OCI-LY7 (cell line): ENCODE data around the gene DSCAM. TPM values are rescaled to one million over a fixed set of nuclear protein-coding genes. Genes with fewer than 3 reads are reported as not detected.

Experiments
- BruUV-seq: library from RNA; stranded (reverse); fragments of 400-500 nt; replicated peaks from 2 replicates; lab custom pipeline; 2021; lab: Mats Ljungman, UMichigan
- CTCF ChIA-PET: fragments of 300-600 bp; sonication (Branson Sonifier 250); formaldehyde crosslinking; loops from one replicate; lab custom pipeline; 2022; ENCODE audit warnings: antibody characterized with exemption; ENCODE audit not compliant: unreplicated experiment; lab: Charles Lee
- POLR2A ChIA-PET: fragments of 300-600 bp; sonication (Branson Sonifier 250); formaldehyde crosslinking; loops from one replicate; lab custom pipeline; 2022; ENCODE audit warnings: antibody characterized with exemption; lab: Charles Lee
- DNase-seq: peaks from one replicate; pipeline ENCODE4 v3.0.0-alpha.2; 2015; ENCODE audit warnings: low spot score
- H2AFZ ChIP-seq: fragments of 200-600 bp; sonication (generic), shearing (Covaris generic); 2 replicates; pipeline ENCODE4 v1.6.1; 2014; ENCODE audit warnings: mild to moderate bottlenecking, antibody characterized with exemption, low read length, moderate library complexity
- H3K27ac ChIP-seq: fragments of 200-600 bp; sonication (generic); 2 replicates; pipeline ENCODE4 v1.5.1; 2014; ENCODE audit warnings: mixed run types, low read depth, mild to moderate bottlenecking, moderate library complexity, low read length, inconsistent platforms; ENCODE audit not compliant: poor library complexity, severe bottlenecking
- H3K36me3 ChIP-seq: fragments of 200-600 bp; sonication (generic); 2 replicates; pipeline ENCODE4 v1.6.1; 2014; ENCODE audit warnings: mild to moderate bottlenecking, antibody characterized with exemption, low read length, moderate library complexity, mixed read lengths; ENCODE audit not compliant: insufficient read depth
- H3K4me1 ChIP-seq: fragments of 200-600 bp; sonication (generic); 2 replicates; pipeline ENCODE4 v1.5.1; 2014; ENCODE audit warnings: mild to moderate bottlenecking, low read length; ENCODE audit not compliant: insufficient read depth, poor library complexity, severe bottlenecking
- H3K4me2 ChIP-seq: fragments of 200-600 bp; sonication (generic); 2 replicates; pipeline ENCODE4 v1.6.1; 2014; ENCODE audit warnings: mild to moderate bottlenecking, low read length
- H3K4me3 ChIP-seq: fragments of 200-600 bp; sonication (generic); 2 replicates; pipeline ENCODE4 v1.5.1; 2014; ENCODE audit warnings: mild to moderate bottlenecking, low read depth, low read length; ENCODE audit not compliant: poor library complexity, severe bottlenecking
- H3K79me2 ChIP-seq: fragments of 200-600 bp; sonication (generic); 2 replicates; pipeline ENCODE4 v1.6.1; 2016; ENCODE audit warnings: low read depth, mild to moderate bottlenecking, low read length, moderate library complexity, mixed read lengths; ENCODE audit not compliant: insufficient read depth
- H3K9me2 ChIP-seq: fragments of 200-600 bp; sonication (generic); 2 replicates; pipeline ENCODE4 v1.6.1; 2016; ENCODE audit warnings: mild to moderate bottlenecking, low read length, mixed read lengths; ENCODE audit not compliant: insufficient read depth
- H3K9me3 ChIP-seq: fragments of 200-600 bp; sonication (generic); 2 replicates; pipeline ENCODE4 v1.6.1; 2014; ENCODE audit warnings: mild to moderate bottlenecking, mixed run types, low read length, mixed read lengths
- H4K20me1 ChIP-seq: fragments of 200-600 bp; sonication (generic); 2 replicates; pipeline ENCODE4 v1.6.1; 2014; ENCODE audit warnings: mild to moderate bottlenecking, antibody characterized with exemption, low read length, moderate library complexity, mixed read lengths; ENCODE audit not compliant: insufficient read depth
- CTCF ChIP-seq: fragments of 200-600 bp; sonication (generic); conservative IDR thresholded peaks from 2 replicates; pipeline ENCODE4 v1.5.1; 2014; ENCODE audit warnings: mild to moderate bottlenecking, antibody characterized with exemption, low read length, moderate library complexity, mixed read lengths
- EZH2phosphoT487 ChIP-seq: fragments of 200-600 bp; sonication (generic); IDR thresholded peaks from 2 replicates; pipeline ENCODE4 v1.6.1; 2018; ENCODE audit warnings: low read depth, borderline replicate concordance, mild to moderate bottlenecking, mixed run types, antibody characterized with exemption, low read length, moderate library complexity, mixed read lengths
- intact Hi-C: fragments of 100-400 bp; cut with micrococcal nuclease; formaldehyde crosslinking; loops from one replicate; pipeline ENCODE4 v1.10.0; 2022; ENCODE audit not compliant: unreplicated experiment
- total RNA-seq, 2 experiments: library from RNA; depleted of rRNA in 1 of 2; stranded (reverse); fragments of >200 nt in 1 of 2; shearing (Covaris generic) in 1 of 2; gene quantifications; 2 replicates each; pipeline ENCODE4 v1.2.3, GENCODE V29; 2014 to 2022

The DSCAM gene
- total RNA-seq, 2 experiments from 2014 or later = not detected

- Histone ChIP-seq H3K27ac (no peak overlapping the region), H4K20me1 (no peaks in the 10 kb centered on the region), H3K4me1 (no peaks in the 10 kb centered on the region), H2AFZ (no peak overlapping the region), H3K79me2 (no peaks in the 10 kb centered on the region), H3K9me3 (no peaks in the 10 kb centered on the region), H3K4me3 (no peak overlapping the region), H3K36me3 (no peaks in the 10 kb centered on the region), H3K9me2 (no peaks in the 10 kb centered on the region), H3K4me2 (no peak overlapping the region)
- intact Hi-C loops = no loop called here
- no TSS peak for BruUV-seq
- no peak for DNase-seq
- no peak for TF ChIP-seq EZH2phosphoT487
- POLR2A ChIA-PET = no interaction called here
- CTCF ChIA-PET = no interaction called here
Observed at GRCh38 chr21:40886006-40886405, 39.0 kb upstream of the DSCAM start.

- Histone ChIP-seq H3K9me3 (no peaks in the 10 kb centered on the region), H3K4me2 (no peak overlapping the region), H3K4me3 (no peak overlapping the region), H2AFZ (no peak overlapping the region), H3K4me1 (no peaks in the 10 kb centered on the region), H3K79me2 (no peaks in the 10 kb centered on the region), H3K27ac (no peak overlapping the region), H4K20me1 (no peaks in the 10 kb centered on the region), H3K36me3 (no peaks in the 10 kb centered on the region), H3K9me2 (no peaks in the 10 kb centered on the region)
- ChIA-PET CTCF (no interaction called here), POLR2A (interaction anchor here (0.8 kb wide), 1 partner anchor 15 kb away, joined by 3 read pairs; no protein-coding TSS in a partner anchor)
- DNase-seq = no peak
- no TSS peak for BruUV-seq
- intact Hi-C loops = no loop called here
- TF ChIP-seq CTCF (no peak), EZH2phosphoT487 (no peak)
Observed at GRCh38 chr21:40882192-40882915, 35.4 kb upstream of the DSCAM start.

- H3K9me2 ChIP-seq = no peaks in the 10 kb centered on the region
- H2AFZ ChIP-seq = no peak overlapping the region
- no peaks in the 10 kb centered on the region for H3K36me3 ChIP-seq
- no peaks in the 10 kb centered on the region for H3K79me2 ChIP-seq
- no peak for TF ChIP-seq EZH2phosphoT487
- TF ChIP-seq CTCF = no peak
- H3K27ac ChIP-seq = no peak overlapping the region
- no peak overlapping the region for H3K4me3 ChIP-seq
- ChIA-PET POLR2A (interaction anchor here (0.7 to 0.8 kb wide), 2 partner anchors 15 to 1752 kb away, joined by 3 read pairs; no protein-coding TSS in a partner anchor), CTCF (no interaction called here)
- no peaks in the 10 kb centered on the region for H3K4me1 ChIP-seq
- no peak for DNase-seq
- no peak overlapping the region for H3K4me2 ChIP-seq
- H4K20me1 ChIP-seq = no peaks in the 10 kb centered on the region
- BruUV-seq = no TSS peak
- intact Hi-C loops = no loop called here
- no peaks in the 10 kb centered on the region for H3K9me3 ChIP-seq
Observed at GRCh38 chr21:40881767-40882166, 34.8 kb upstream of the DSCAM start.
